22Rv1 (cell line): ENCODE measurements around the gene ZFTA.

ENCODE experiments used
- ZFX ChIP-seq: fragments of 450-650 bp; IDR thresholded peaks from 2 replicates; pipeline ENCODE4 v1.6.1; 2017; ENCODE audit warnings: antibody characterized with exemption, borderline replicate concordance
- TF ChIP-seq, protein P1 (sequence below): fragments of 450-650 bp; IDR thresholded peaks from 2 replicates; pipeline ENCODE4 v1.5.1; 2017; ENCODE audit warnings: mild to moderate bottlenecking

DNA sequence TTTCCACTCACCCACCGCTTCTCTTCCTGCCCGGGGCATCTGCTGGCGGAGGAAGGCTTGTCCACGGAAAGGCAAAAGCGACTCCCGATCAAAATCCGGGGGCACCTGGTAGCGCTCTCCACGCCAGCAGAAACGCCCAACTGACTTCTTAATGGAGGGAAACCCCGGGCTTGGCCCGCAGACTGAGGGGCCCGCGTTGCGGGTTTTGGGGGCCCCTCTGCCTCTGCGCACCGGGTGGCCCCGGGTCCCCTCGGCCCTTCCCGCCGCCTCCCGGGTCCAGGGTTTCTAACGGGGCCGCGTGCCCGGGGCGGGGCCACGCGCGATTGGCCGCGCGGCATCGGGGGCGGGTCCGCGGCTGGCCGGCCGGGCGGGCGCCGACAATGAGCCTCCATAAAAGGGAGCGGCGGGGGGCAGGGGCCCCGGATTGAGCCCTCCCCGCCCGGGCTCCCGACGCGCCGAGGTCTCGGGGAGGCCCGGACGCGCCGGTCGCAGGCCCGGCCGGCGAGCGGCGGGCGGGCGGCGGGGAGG lies 44.5 kb upstream of the ZFTA start, which contains the start of gene SPINDOC:
- TF ChIP-seq, protein P1, sequence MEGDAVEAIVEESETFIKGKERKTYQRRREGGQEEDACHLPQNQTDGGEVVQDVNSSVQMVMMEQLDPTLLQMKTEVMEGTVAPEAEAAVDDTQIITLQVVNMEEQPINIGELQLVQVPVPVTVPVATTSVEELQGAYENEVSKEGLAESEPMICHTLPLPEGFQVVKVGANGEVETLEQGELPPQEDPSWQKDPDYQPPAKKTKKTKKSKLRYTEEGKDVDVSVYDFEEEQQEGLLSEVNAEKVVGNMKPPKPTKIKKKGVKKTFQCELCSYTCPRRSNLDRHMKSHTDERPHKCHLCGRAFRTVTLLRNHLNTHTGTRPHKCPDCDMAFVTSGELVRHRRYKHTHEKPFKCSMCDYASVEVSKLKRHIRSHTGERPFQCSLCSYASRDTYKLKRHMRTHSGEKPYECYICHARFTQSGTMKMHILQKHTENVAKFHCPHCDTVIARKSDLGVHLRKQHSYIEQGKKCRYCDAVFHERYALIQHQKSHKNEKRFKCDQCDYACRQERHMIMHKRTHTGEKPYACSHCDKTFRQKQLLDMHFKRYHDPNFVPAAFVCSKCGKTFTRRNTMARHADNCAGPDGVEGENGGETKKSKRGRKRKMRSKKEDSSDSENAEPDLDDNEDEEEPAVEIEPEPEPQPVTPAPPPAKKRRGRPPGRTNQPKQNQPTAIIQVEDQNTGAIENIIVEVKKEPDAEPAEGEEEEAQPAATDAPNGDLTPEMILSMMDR = no peak
- no peak for TF ChIP-seq ZFX
